Transverse colon (tissue), 4 donors: ENCODE data around the gene EIF1AD.

Source experiments
- CTCF ChIP-seq, 5 experiments: fragments of 200-600 bp in 3 of 5; fragments of 450-650 bp in 2 of 5; sonication (generic) in 3 of 5; IDR thresholded peaks; 1 replicate in 2 of 5; 2 replicates in 3 of 5; pipeline ENCODE4 v1.5.1; 2016 to 2017; ENCODE audit warnings: antibody characterized with exemption in 5 of 5, inconsistent platforms in 3 of 5, mild to moderate bottlenecking in 2 of 5, moderate library complexity in 1 of 5
- POLR2A ChIP-seq: fragments of 450-650 bp; IDR thresholded peaks from one replicate; pipeline ENCODE4 v1.6.1; 2016; ENCODE audit warnings: antibody characterized with exemption, mild to moderate bottlenecking, moderate library complexity
- POLR2AphosphoS5 ChIP-seq, 3 donors: sonication (generic); formaldehyde crosslinking; IDR thresholded peaks; one replicate each; pipeline ENCODE4 v1.6.1; 2016; ENCODE audit warnings: antibody characterized with exemption in 3 of 3

- TF ChIP-seq CTCF (IDR thresholded peaks at IDR 0.05) (no peak), POLR2A (no peak), POLR2AphosphoS5 (IDR thresholded peaks at IDR 0.05) (no peak)
These were observed 40.5 kb upstream of the EIF1AD start for GRCh38 chr11:66042227-66042995.
